GM06990 (cell line): ENCODE data around the gene DPH2.

ENCODE experiments used
- DNase-seq: peaks from one replicate; pipeline ENCODE4 v3.0.0-alpha.2; 2011; ENCODE audit not compliant: insufficient read length; ENCODE audit errors: extremely low read depth
- H3K27me3 ChIP-seq: replicated peaks from 2 replicates; pipeline ENCODE4 v1.6.0; 2011; ENCODE audit warnings: low read length; ENCODE audit not compliant: control insufficient read depth, insufficient read depth
- H3K36me3 ChIP-seq: 2 replicates; pipeline ENCODE4 v1.5.1; 2011; ENCODE audit warnings: low read length; ENCODE audit not compliant: control insufficient read depth, insufficient read depth
- H3K4me3 ChIP-seq: replicated peaks from 2 replicates; pipeline ENCODE4 v1.5.1; 2011; ENCODE audit warnings: low read depth, mild to moderate bottlenecking, control low read depth, low read length
- CTCF ChIP-seq: IDR thresholded peaks from 2 replicates; pipeline ENCODE4 v1.5.1; 2011; ENCODE audit warnings: low read length, control low read depth, mild to moderate bottlenecking, inconsistent platforms; ENCODE audit not compliant: insufficient read depth, poor library complexity, severe bottlenecking

Gene DPH2

GRCh38 chr1:43983253-43983899 lies 13.6 kb downstream of the DPH2 start:
- Histone ChIP-seq H3K36me3 (peaks cover 6% of the 10 kb centered on the region), H3K27me3 (no peaks in the 10 kb centered on the region), H3K4me3 (no peak overlapping the region)
- DNase-seq = no peak
- no peak for TF ChIP-seq CTCF

- H3K27me3 ChIP-seq = no peaks in the 10 kb centered on the region
- TF ChIP-seq CTCF = no peak
- peaks cover 6% of the 10 kb centered on the region for H3K36me3 ChIP-seq
- no peak overlapping the region for H3K4me3 ChIP-seq
- no peak for DNase-seq
Observed at GRCh38 chr1:43984855-43985254, 15.0 kb downstream of the DPH2 start.

GRCh38 chr1:43985984-43986595 lies 16.3 kb downstream of the DPH2 start:
- Histone ChIP-seq H3K27me3 (no peaks in the 10 kb centered on the region), H3K36me3 (peaks cover 6% of the 10 kb centered on the region), H3K4me3 (no peak overlapping the region)
- TF ChIP-seq CTCF = no peak
- DNase-seq = no peak

- no peak overlapping the region for H3K4me3 ChIP-seq
- H3K27me3 ChIP-seq = no peaks in the 10 kb centered on the region
- TF ChIP-seq CTCF = no peak
- DNase-seq = no peak
- peaks cover 6% of the 10 kb centered on the region for H3K36me3 ChIP-seq
Observed at GRCh38 chr1:43986712-43987111, 16.9 kb downstream of the DPH2 start.

- no peak for DNase-seq
- H3K27me3 ChIP-seq = no peaks in the 10 kb centered on the region
- TF ChIP-seq CTCF = no peak
- H3K36me3 ChIP-seq = peaks cover 3% of the 10 kb centered on the region
- H3K4me3 ChIP-seq = no peak overlapping the region
Observed at GRCh38 chr1:43987159-43987902, 17.5 kb downstream of the DPH2 start.
